HepG2 (cell line): Measurements from ENCODE around the gene SLC23A2. TPM values are rescaled to one million over a fixed set of nuclear protein-coding genes. Genes with fewer than 3 reads are reported as not detected.

Source experiments
- ATAC-seq: fragments of 200-7000 bp; cut with Tn5 transposase; 3 replicates; pipeline ENCODE4 v1.9.1; 2020; ENCODE audit warnings: mild to moderate bottlenecking, moderate library complexity
- BruUV-seq: library from RNA; stranded (reverse); fragments of 400-500 nt; replicated peaks from 2 replicates; lab custom pipeline; 2021; lab: Mats Ljungman, UMichigan
- CTCF ChIA-PET: fragments of 300-600 bp; formaldehyde crosslinking; extraction: SDS; loops from one replicate; lab custom pipeline; 2021; ENCODE audit warnings: low total read pairs, inconsistent platforms, low intra/inter-chr PET ratio; lab: Yijun Ruan, JAX
- POLR2A ChIA-PET: fragments of 350-600 bp; sonication (Branson Sonifier 250); formaldehyde crosslinking; loops from one replicate; lab custom pipeline; 2020; ENCODE audit warnings: antibody characterized with exemption, inconsistent platforms; lab: Yijun Ruan, JAX
- DNase-seq: peaks from one replicate; pipeline ENCODE4 v3.0.0-alpha.2; 2015; ENCODE audit warnings: low spot score
- FAIRE-seq: peaks from 3 replicates; lab custom pipeline; 2011; peaks lifted over from hg19 to GRCh38; lab: Jason Lieb, UNC
- H2AFZ ChIP-seq: one replicate; pipeline ENCODE4 v1.6.1; 2011; ENCODE audit warnings: low read length, inconsistent platforms
- H3K27ac ChIP-seq: fragments of 300-600 bp; 3 replicates; pipeline ENCODE4 v1.8.0; 2011; ENCODE audit warnings: mixed run types, mild to moderate bottlenecking, mixed read lengths, low read length, inconsistent platforms; ENCODE audit not compliant: insufficient read depth; ENCODE audit errors: extremely low read length
- H3K27me3 ChIP-seq, 2 experiments: fragments of 200-600 bp in 1 of 2; 2 replicates in 1 of 2; 3 replicates in 1 of 2; pipeline versions ENCODE4 v1.6.0 to v1.8.0; 2011; ENCODE audit warnings: low read length in 2 of 2, mild to moderate bottlenecking in 2 of 2, moderate library complexity in 2 of 2, inconsistent platforms in 1 of 2; ENCODE audit not compliant: insufficient read depth in 2 of 2, control insufficient read depth in 1 of 2
- H3K36me3 ChIP-seq, 2 experiments: fragments of 200-600 bp in 1 of 2; replicated peaks in 1 of 2; 2 replicates in 1 of 2; 3 replicates in 1 of 2; pipeline versions ENCODE4 v1.5.1 to v1.8.0; 2011; ENCODE audit warnings: low read length in 2 of 2, inconsistent platforms in 1 of 2; ENCODE audit not compliant: insufficient read depth in 2 of 2, control insufficient read depth in 1 of 2
- H3K4me1 ChIP-seq: 2 replicates; pipeline ENCODE4 v1.5.1; 2012; ENCODE audit warnings: low read length, inconsistent platforms; ENCODE audit not compliant: insufficient read depth
- H3K4me2 ChIP-seq: 2 replicates; pipeline ENCODE4 v1.6.0; 2011; ENCODE audit warnings: low read depth, low read length, inconsistent platforms
- H3K4me3 ChIP-seq, 3 experiments: fragments of 200-600 bp in 1 of 3; sonication (generic), shearing (Covaris generic) in 1 of 3; replicated peaks in 1 of 3; 2 replicates each; pipeline ENCODE4 v1.5.1; 2011 to 2016; ENCODE audit warnings: low read length in 3 of 3, inconsistent platforms in 2 of 3, low read depth in 2 of 3, mild to moderate bottlenecking in 2 of 3, control low read depth in 1 of 3, mixed read lengths in 1 of 3; ENCODE audit not compliant: insufficient read depth in 1 of 3
- H3K79me2 ChIP-seq: one replicate; pipeline ENCODE4 v1.6.1; 2011; ENCODE audit warnings: low read length, inconsistent platforms; ENCODE audit not compliant: insufficient read depth
- H3K9ac ChIP-seq: 2 replicates; pipeline ENCODE4 v1.6.0; 2011; ENCODE audit warnings: mild to moderate bottlenecking, low read depth, low read length, inconsistent platforms; ENCODE audit not compliant: insufficient read depth
- H3K9me3 ChIP-seq: 2 replicates; pipeline ENCODE4 v1.5.1; 2012; ENCODE audit warnings: mild to moderate bottlenecking, low read length
- H4K20me1 ChIP-seq: 2 replicates; pipeline ENCODE4 v1.6.0; 2011; ENCODE audit warnings: inconsistent platforms, mild to moderate bottlenecking, low read length, moderate library complexity; ENCODE audit not compliant: insufficient read depth
- ARID5B ChIP-seq: IDR thresholded peaks from 2 replicates; pipeline ENCODE4 v1.4.0; 2020; ENCODE audit warnings: mild to moderate bottlenecking, missing genetic modification reagents
- ATF4 ChIP-seq, 2 experiments: fragments of 450-650 bp in 1 of 2; sonication (generic) in 1 of 2; formaldehyde crosslinking; IDR thresholded peaks; 2 replicates each; pipeline versions ENCODE4 v1.5.0 to v1.8.0; 2020 to 2022; ENCODE audit warnings: mild to moderate bottlenecking in 1 of 2, missing genetic modification reagents in 1 of 2
- DRAP1 ChIP-seq: IDR thresholded peaks from 2 replicates; pipeline ENCODE4 v1.6.1; 2016; ENCODE audit warnings: missing genetic modification reagents, missing compliant biosample characterization
- ERF ChIP-seq: IDR thresholded peaks from 2 replicates; pipeline ENCODE4 v1.6.1; 2018; ENCODE audit warnings: missing biosample characterization, missing genetic modification reagents
- GATA4 ChIP-seq: sonication (generic); IDR thresholded peaks from 2 replicates; pipeline ENCODE4 v1.6.1; 2016; ENCODE audit warnings: antibody characterized with exemption, low read depth, borderline replicate concordance
- JUND ChIP-seq: sonication (generic); formaldehyde crosslinking; IDR thresholded peaks from 2 replicates; pipeline ENCODE4 v1.8.0; 2022; ENCODE audit warnings: mild to moderate bottlenecking, missing genetic modification reagents
- MTERF4 ChIP-seq: sonication (generic); formaldehyde crosslinking; IDR thresholded peaks from 2 replicates; pipeline ENCODE4 v1.8.0; 2023; ENCODE audit warnings: mild to moderate bottlenecking, missing genetic modification reagents
- NCOA5 ChIP-seq: sonication (generic); formaldehyde crosslinking; IDR thresholded peaks from 2 replicates; pipeline ENCODE4 v1.4.0; 2020; ENCODE audit warnings: missing genetic modification reagents
- RARA ChIP-seq: IDR thresholded peaks from 2 replicates; pipeline ENCODE4 v1.6.1; 2016; ENCODE audit warnings: missing genetic modification reagents, missing compliant biosample characterization
- TCF12 ChIP-seq, 2 experiments: fragments of 450-650 bp in 1 of 2; sonication (generic) in 1 of 2; formaldehyde crosslinking in 1 of 2; IDR thresholded peaks; 2 replicates each; pipeline versions ENCODE4 v1.6.1 to v1.8.0; 2017 to 2022; ENCODE audit warnings: antibody characterized with exemption in 1 of 2, mild to moderate bottlenecking in 1 of 2, missing genetic modification reagents in 1 of 2, moderate library complexity in 1 of 2
- XRCC5 ChIP-seq: fragments of 200-400 bp; formaldehyde crosslinking; optimal IDR thresholded peaks from 2 replicates; pipeline ENCODE3; 2017; ENCODE audit warnings: mild to moderate bottlenecking, low read length
- ZBTB38 ChIP-seq: sonication (generic); formaldehyde crosslinking; IDR thresholded peaks from 2 replicates; pipeline ENCODE4 v1.5.1; 2020; ENCODE audit warnings: mild to moderate bottlenecking, missing genetic modification reagents
- ZBTB43 ChIP-seq: sonication (generic); formaldehyde crosslinking; conservative IDR thresholded peaks from 2 replicates; pipeline ENCODE4 v1.4.0; 2020; ENCODE audit warnings: missing genetic modification reagents
- ZFP36L1 ChIP-seq: sonication (generic); formaldehyde crosslinking; IDR thresholded peaks from 2 replicates; pipeline ENCODE4 v1.8.0; 2022; ENCODE audit warnings: mild to moderate bottlenecking, missing genetic modification reagents, moderate library complexity
- ZNF496 ChIP-seq: sonication (generic); formaldehyde crosslinking; IDR thresholded peaks from 2 replicates; pipeline ENCODE4 v1.8.1; 2023; ENCODE audit warnings: mild to moderate bottlenecking, moderate library complexity, missing genetic modification reagents; ENCODE audit not compliant: insufficient replicate concordance
- ZNF597 ChIP-seq: sonication (generic); formaldehyde crosslinking; IDR thresholded peaks from 2 replicates; pipeline ENCODE4 v1.5.0; 2020; ENCODE audit warnings: missing genetic modification reagents
- ZNF75D ChIP-seq: sonication (generic); formaldehyde crosslinking; IDR thresholded peaks from 2 replicates; pipeline ENCODE4 v1.8.1; 2023; ENCODE audit warnings: missing genetic modification reagents, mild to moderate bottlenecking, borderline replicate concordance
- WGBS: methylation state at CpG from one replicate; pipeline ENCODE4 v1.1.6; 2017; ENCODE audit warnings: low lambda C conversion rate; 5-methylcytosine and 5-hydroxymethylcytosine counted together
- in situ Hi-C: cut with HindIII; loops from 2 replicates; pipeline ENCODE4 v1.10.0; 2017; ENCODE audit warnings: low pct_unique_long_range_greater_than_20kb; ENCODE audit not compliant: extremely low pct_ligation_motif_present
- intact Hi-C: fragments of 100-400 bp; cut with micrococcal nuclease; formaldehyde crosslinking; loops from one replicate; pipeline ENCODE4 v1.10.0; 2022; ENCODE audit not compliant: unreplicated experiment
- polyA plus RNA-seq, 8 experiments: library from polyadenylated mRNA; depleted of rRNA in 3 of 8; stranded (reverse) in 7 of 8; unstranded in 1 of 8; fragments of >200 nt; fragmentation: Illumina TruSeq in 4 of 8; extraction: Trizol in 4 of 8; gene quantifications; 2 replicates each; pipeline versions ENCODE4 v1.2.1 to v1.2.3, GENCODE V29; 2011 to 2016; ENCODE audit warnings: low read depth in 4 of 8, missing spikeins in 1 of 8, mixed read lengths in 1 of 8; ENCODE audit not compliant: insufficient read depth in 1 of 8
- total RNA-seq, 5 experiments: library from RNA; depleted of rRNA; stranded (reverse); fragments of >200 nt; fragmentation: Illumina TruSeq; extraction: Trizol; gene quantifications; 2 replicates each; pipeline ENCODE4 v1.2.3, GENCODE V29; 2016; ENCODE audit warnings: low read depth in 1 of 5

The SLC23A2 gene
- total and polyA plus RNA-seq, 2 of the 13 experiments (the other 11 are each of a cell fraction or from before 2014, with no cell fraction given), result 42.2 to 51.2 TPM

- ATAC-seq (no peak), FAIRE-seq (no peak), DNase-seq (no peak)
- ChIA-PET POLR2A (no interaction called here), CTCF (no interaction called here)
- Histone ChIP-seq H3K9ac (no peak overlapping the region), H3K27ac (no peak overlapping the region), H3K36me3 (no peaks in the 10 kb centered on the region), H3K79me2 (peaks cover 7% of the 10 kb centered on the region), H3K9me3 (no peaks in the 10 kb centered on the region), H3K27me3 (no peaks in the 10 kb centered on the region; a peak in 2 of 5 replicates), H3K4me2 (no peak overlapping the region), H4K20me1 (peaks cover 3% of the 10 kb centered on the region; the same call in 1 of the 2 replicates), H3K4me1 (peaks cover 45% of the 10 kb centered on the region), H2AFZ (no peak overlapping the region), H3K4me3 (no peak overlapping the region)
- 77% methylated on average over 4 of the region's 4 CpGs for WGBS
- no TSS peak for BruUV-seq
- in situ Hi-C loops, result no loop called here
- intact Hi-C loops, result no loop called here
- no peak for TF ChIP-seq ZNF75D (CRISPR knock-in tag)
- no peak for TF ChIP-seq ARID5B
- TF ChIP-seq RARA (CRISPR knock-in tag), result no peak
- TF ChIP-seq ZNF597 (CRISPR knock-in tag), result no peak
- TF ChIP-seq ATF4 (CRISPR knock-in tag; IDR thresholded peaks at IDR 0.05), result no peak
- TF ChIP-seq TCF12 (IDR thresholded peaks at IDR 0.05), result no peak
- no peak for TF ChIP-seq TCF12 (CRISPR knock-in tag; IDR thresholded peaks at IDR 0.05)
- TF ChIP-seq ZBTB43, result no peak
- no peak for TF ChIP-seq ERF
- no peak for TF ChIP-seq MTERF4 (CRISPR knock-in tag)
- TF ChIP-seq NCOA5 (CRISPR knock-in tag), result no peak
- no peak for TF ChIP-seq ZFP36L1 (CRISPR knock-in tag)
- no peak for TF ChIP-seq JUND (CRISPR knock-in tag)
- TF ChIP-seq ZNF496 (CRISPR knock-in tag), result no peak
- no peak for TF ChIP-seq GATA4
- no peak for TF ChIP-seq DRAP1 (CRISPR knock-in tag)
- TF ChIP-seq ZBTB38 (CRISPR knock-in tag), result no peak
- no peak for TF ChIP-seq XRCC5
Measured at GRCh38 chr20:5005326-5005725, 4.0 kb upstream of the SLC23A2 start.
